Putamen (tissue), 1 donor: ENCODE results near the gene ANKHD1.

Experiments
- DNase-seq: peaks from one replicate; pipeline ENCODE4 v3.0.0-alpha.2; 2016; ENCODE audit warnings: low spot score

Gene ANKHD1

DNA sequence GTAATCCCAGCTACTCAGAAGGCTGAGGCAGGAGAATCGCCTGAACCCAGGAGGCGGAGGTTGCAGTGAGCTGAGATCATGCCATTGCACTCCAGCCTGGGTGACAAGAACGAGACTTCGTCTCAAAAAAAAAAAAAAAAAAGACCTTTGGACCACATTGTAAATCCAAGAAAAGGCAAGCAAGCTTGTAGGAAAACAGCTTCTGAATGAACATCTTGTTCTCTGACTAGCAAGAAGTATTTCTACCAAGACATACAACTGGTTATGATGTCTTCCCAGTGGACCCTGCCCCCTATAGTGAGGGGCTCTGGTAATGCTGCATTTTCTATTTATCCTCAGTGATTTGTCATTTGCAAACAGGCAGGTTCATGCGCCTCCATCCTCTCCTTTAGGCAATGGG, 141.3 kb downstream of the ANKHD1 start:
- DNase-seq, result no peak

GRCh38 chr5:140544986-140545385, 143.4 kb downstream of the ANKHD1 start:
- no peak for DNase-seq

GRCh38 chr5:140545606-140546005, 144.0 kb downstream of the ANKHD1 start:
- no peak for DNase-seq

DNA sequence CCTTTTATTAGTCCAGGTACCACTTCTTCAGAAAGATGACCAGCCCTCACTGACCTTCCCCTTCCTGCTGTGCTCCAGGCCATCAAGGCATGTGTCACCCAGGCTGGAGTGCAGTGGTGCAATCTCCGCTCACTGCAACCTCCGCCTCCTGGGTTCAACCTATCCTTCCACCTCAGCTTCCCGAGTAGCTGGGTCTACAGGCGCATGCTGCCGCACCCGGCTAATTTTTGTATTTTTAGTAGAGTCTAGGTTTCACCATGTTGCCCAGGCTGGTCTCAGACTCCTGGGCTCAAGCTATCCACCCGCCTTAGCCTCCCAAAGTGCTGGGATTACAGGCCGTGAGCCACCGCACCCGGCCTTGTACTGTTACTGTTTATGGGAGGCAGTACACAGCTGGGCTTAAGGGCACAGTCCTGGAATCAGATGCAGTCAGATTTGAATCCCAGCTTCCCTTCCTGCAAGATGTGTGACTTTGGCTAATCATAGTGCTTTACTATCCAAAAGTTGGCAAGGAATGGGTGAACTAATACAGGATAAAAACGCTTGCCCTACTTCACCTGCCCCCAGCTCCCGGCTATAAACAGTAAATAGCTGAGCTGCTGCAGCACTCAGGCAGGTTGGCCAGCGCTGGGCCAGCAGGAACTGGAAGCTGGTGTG, 145.3 kb downstream of the ANKHD1 start:
- DNase-seq, result no peak

DNA sequence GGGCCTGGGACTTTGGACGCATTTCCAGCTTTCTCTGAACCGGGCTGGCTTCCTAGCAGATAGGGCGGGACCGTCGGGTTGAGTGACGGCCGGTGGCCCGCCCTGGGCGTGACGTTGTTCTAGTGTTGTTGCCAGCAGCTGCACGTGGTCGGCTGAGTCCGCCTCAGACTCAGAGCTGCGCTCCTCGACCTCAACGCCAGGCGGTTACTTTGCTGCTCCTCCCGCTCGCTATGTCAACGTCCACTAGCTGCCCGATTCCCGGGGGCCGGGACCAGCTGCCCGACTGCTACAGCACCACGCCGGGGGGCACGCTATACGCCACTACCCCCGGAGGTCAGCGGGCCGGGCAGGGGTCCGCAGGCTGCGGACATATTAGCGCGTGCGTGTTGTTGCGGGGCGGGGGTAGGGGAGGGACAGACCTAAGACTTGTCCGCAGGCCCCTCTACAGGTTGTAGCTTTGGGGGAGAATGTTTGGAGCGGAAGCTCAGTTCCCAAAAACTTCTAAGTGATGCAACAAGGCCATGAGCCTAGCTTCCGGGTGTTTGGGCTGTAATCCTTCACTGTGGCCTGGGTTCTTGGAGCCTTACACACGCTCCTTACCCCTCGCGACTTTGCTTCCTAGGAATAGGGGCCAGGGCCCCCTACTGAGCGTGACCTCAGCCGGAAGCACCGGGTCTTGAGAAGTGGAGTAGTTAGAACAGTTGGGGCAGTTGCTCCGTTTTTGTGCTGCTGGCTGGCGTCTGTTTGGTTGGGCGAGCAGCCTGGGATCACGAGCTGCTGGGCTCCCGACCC, 146.1 kb downstream of the ANKHD1 start, which contains the start of gene EIF4EBP3:
EIF4EBP3 (plus strand) TSS at position 155 of the 792 bp plus-strand sequence; CDS start at position 231, 76 bp downstream.
- peak; percentile 95 for DNase-seq

GRCh38 chr5:140548300-140548688, 146.7 kb downstream of the ANKHD1 start:
- no peak for DNase-seq

GRCh38 chr5:140548791-140549190, 147.2 kb downstream of the ANKHD1 start:
- DNase-seq, result no peak

DNA sequence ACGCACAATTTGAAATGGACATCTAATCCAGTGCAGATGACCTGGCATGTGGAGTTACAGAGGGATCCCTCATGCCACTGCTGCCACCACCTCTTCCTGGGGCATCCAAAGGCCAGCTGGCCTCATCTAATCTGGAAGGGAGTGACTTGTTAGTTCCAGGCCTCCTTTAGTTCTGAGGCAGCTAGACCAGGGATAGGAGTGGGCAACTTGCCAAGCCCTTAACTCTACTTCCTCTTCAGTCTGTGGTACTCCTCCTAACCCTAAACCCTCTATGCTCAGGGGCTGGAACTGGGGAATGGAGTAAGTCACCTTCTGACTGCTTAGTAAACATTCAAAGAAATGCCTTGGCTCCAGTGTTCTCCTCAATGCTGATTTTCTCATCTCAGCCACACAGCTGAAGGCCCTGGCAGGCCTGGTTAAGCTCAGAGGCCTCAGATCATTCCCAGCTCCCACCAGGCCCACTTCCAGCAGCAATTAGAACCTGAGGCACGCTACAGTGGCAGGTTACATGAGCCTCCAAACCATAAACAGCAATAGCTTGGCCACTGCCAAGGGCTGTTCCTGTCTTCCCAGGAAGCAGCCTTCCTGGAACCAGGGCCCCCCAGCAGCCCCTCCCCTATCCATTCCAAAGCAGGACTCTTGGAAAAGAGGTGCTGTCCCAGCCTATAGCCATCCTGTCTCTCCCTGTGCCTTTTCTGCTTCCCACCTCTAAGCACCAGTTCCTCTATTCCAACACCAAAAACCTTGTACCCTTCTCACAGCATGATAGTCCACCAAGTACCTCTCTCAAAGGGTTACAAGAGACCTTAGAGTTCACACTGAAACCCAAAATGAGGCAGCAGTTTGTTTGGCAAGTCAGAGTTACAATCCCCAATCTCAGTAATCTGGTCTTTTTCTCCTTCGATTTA, 147.9 kb downstream of the ANKHD1 start:
- DNase-seq, result no peak

GRCh38 chr5:140550147-140551079, 148.8 kb downstream of the ANKHD1 start:
- no peak for DNase-seq

GRCh38 chr5:140551872-140552271, 150.2 kb downstream of the ANKHD1 start:
- no peak for DNase-seq

DNA sequence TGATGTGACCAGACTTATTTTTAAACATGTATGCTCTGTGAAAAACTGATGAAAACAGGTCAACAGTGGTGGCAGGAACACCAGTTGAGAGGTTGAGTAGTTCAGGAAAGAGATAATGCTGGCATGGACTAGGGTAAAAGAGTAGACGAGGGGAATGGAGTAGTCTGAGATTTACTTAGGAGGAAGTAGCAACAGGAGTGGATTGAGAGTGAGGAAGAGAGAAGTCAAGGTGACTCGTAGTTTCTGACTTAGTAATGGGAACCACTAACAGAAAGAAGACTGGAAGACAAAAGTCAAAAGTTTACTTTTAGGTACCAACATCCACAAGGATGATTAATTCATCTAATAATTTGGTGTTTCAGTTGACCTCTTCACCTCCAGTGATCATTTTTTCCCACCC, 152.0 kb downstream of the ANKHD1 start:
- no peak for DNase-seq

- DNase-seq, result no peak
These were observed 152.8 kb downstream of the ANKHD1 start for GRCh38 chr5:140554454-140554853.

GRCh38 chr5:140555747-140556312, 154.2 kb downstream of the ANKHD1 start:
- no peak for DNase-seq

- no peak for DNase-seq
These were observed 154.8 kb downstream of the ANKHD1 start for GRCh38 chr5:140556438-140556837.

GRCh38 chr5:140557136-140557805, 155.6 kb downstream of the ANKHD1 start, which contains the start of gene SRA1:
TSS of gene SRA1 (minus strand) at chr5:140557473. CDS start at chr5:140557452, 21 bp downstream.
- peak; percentile 89 for DNase-seq

DNA sequence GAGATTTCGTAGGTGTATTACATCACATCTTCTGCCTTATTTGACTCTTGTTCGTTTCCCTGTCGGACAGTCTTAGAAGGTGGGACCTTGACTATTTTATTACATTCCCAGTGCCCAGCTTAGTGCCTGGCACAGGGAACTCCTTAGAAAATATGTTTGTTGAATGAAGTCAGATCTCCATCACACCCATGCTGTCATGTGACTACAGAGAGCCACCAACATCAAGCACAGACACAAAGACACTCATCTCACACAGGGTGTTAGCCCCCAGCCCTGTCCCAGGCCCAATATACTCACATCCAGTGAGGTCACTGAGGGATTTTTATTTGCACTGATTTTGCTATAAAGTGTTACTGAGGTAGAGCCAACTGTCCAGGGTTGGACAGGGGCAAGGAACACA, 156.3 kb downstream of the ANKHD1 start:
- no peak for DNase-seq

DNA sequence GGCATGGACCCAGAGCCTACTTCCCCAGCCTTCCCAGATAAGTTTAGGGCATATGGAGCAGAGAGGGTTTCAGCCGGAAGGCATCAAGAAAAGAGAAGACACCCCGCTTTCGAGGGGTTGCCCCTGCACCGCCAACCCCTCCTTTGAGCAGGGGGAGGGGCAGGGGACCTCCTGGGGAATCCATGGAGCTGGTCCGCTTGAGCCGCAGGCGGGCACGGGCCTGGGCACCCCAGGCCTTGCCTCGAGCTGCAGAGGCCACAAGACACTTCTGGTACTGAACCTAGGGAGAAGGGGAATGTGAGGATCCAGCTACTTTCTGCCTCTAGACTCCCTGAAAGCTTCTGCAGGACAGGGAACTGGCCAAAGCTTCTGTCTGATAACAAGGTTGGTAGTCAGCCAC, 156.9 kb downstream of the ANKHD1 start:
- DNase-seq, result no peak

DNA sequence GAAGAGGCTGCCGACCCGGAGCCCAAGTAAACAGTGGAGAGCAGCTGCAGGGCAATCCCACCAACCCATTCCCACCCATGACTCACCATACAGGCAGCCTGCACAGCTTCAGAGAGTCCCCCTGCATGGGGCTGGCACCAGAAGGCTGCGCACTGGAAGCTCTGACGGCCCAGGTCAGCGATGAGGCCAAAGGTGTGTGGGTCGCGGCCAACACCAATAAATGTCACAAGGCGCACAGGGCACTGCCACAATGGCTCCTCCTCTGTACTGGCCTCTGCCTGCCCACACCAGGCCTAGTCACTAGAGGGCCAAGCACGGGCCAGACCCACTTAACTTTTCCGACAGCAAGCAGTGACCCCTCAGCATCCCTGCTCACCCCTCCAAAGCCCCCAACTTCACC, 158.6 kb downstream of the ANKHD1 start:
- DNase-seq, result no peak

GRCh38 chr5:140561753-140562523, 160.3 kb downstream of the ANKHD1 start:
- no peak for DNase-seq
